CD4-positive, CD25-positive, alpha-beta regulatory T cell (primary cell): ENCODE results near the gene MAGI1. TPM values are rescaled to one million over a fixed set of nuclear protein-coding genes. Genes with fewer than 3 reads are reported as not detected.

Experiments used
- ATAC-seq, 2 donors: fragments of 150-1000 bp; cut with Tn5 transposase; one replicate each; pipeline ENCODE4 v1.10.0; 2021; ENCODE audit warnings: low read depth in 2 of 2, moderate number of reproducible peaks in 2 of 2, moderate library complexity in 1 of 2
- DNase-seq, 3 donors: peaks; one replicate each; pipeline versions ENCODE4 v3.0.0 to v3.0.0-alpha.2; 2012 to 2022; ENCODE audit warnings: mixed read lengths in 1 of 3
- H3K27ac ChIP-seq: one replicate; pipeline ENCODE4 v1.7.0; 2013; ENCODE audit warnings: mild to moderate bottlenecking, low read length; ENCODE audit not compliant: insufficient read depth, poor library complexity, severe bottlenecking
- H3K27me3 ChIP-seq: one replicate; pipeline ENCODE4 v1.7.0; 2013; ENCODE audit warnings: low read length; ENCODE audit not compliant: control insufficient read depth, insufficient read depth
- H3K36me3 ChIP-seq: one replicate; pipeline ENCODE4 v1.7.0; 2013; ENCODE audit warnings: mild to moderate bottlenecking, low read length, moderate library complexity; ENCODE audit not compliant: control insufficient read depth, insufficient read depth
- H3K4me1 ChIP-seq: 2 replicates; pipeline ENCODE4 v1.7.0; 2013; ENCODE audit warnings: mild to moderate bottlenecking, low read length; ENCODE audit not compliant: insufficient read depth, control insufficient read depth, poor library complexity, severe bottlenecking
- H3K4me3 ChIP-seq: one replicate; pipeline ENCODE4 v1.7.0; 2013; ENCODE audit warnings: low read depth, mild to moderate bottlenecking, low read length, moderate library complexity
- H3K9me3 ChIP-seq, 2 experiments: 1 replicate in 1 of 2; 2 replicates in 1 of 2; pipeline ENCODE4 v1.7.0; 2013; ENCODE audit warnings: low read length in 2 of 2, mild to moderate bottlenecking in 1 of 2, moderate library complexity in 1 of 2; ENCODE audit not compliant: control insufficient read depth in 2 of 2
- H3K27ac Mint-ChIP-seq, 3 donors: one replicate each; pipeline ENCODE4 v1.8.0; 2020 to 2022; ENCODE audit warnings: mild to moderate bottlenecking in 3 of 3, mixed read lengths in 3 of 3, moderate library complexity in 2 of 3
- H3K27me3 Mint-ChIP-seq: one replicate; pipeline ENCODE4 v1.8.0; 2022; ENCODE audit warnings: mild to moderate bottlenecking, mixed read lengths
- H3K36me3 Mint-ChIP-seq: one replicate; pipeline ENCODE4 v1.8.0; 2020; ENCODE audit warnings: mixed read lengths
- H3K4me1 Mint-ChIP-seq, 4 donors: one replicate each; pipeline ENCODE4 v1.8.0; 2020 to 2022; ENCODE audit warnings: mixed read lengths in 4 of 4, mild to moderate bottlenecking in 1 of 4
- H3K4me3 Mint-ChIP-seq, 4 donors: one replicate each; pipeline ENCODE4 v1.8.0; 2020 to 2022; ENCODE audit warnings: mild to moderate bottlenecking in 4 of 4, mixed read lengths in 4 of 4, moderate library complexity in 3 of 4
- H3K9me3 Mint-ChIP-seq, 7 donors: one replicate each; pipeline ENCODE4 v1.8.0; 2020 to 2022; ENCODE audit warnings: mixed read lengths in 7 of 7, mild to moderate bottlenecking in 3 of 7, moderate library complexity in 2 of 7
- polyA plus RNA-seq, 4 donors: library from polyadenylated mRNA; unstranded; fragments of 300-500 nt; fragmentation: Illumina TruSeq; gene quantifications; one replicate each; pipeline ENCODE4 v1.2.3, GENCODE V29; 2021
- total RNA-seq: library from RNA; stranded (reverse); gene quantifications from one replicate; pipeline ENCODE4 v1.2.3, GENCODE V29; 2022

The MAGI1 gene
- total and polyA plus RNA-seq, 5 donors from 2014 or later = 0.10 to 0.44 (median 0.19) TPM; not detected in 1

GRCh38 chr3:65326574-65326973 lies 712.1 kb downstream of the MAGI1 start:
- Mint-ChIP-seq H3K36me3 (no peaks in the 10 kb centered on the region), H3K4me1 (no peaks in the 10 kb centered on the region), H3K27ac (no peak overlapping the region), H3K4me3 (no peak overlapping the region), H3K27me3 (no peaks in the 10 kb centered on the region), H3K9me3 (peaks cover 0 to 12% (median 7%) of the 10 kb centered on the region in 7 donors)
- ATAC-seq (no peak), DNase-seq (no peak)
- no peaks in the 10 kb centered on the region for H3K9me3 ChIP-seq
- H3K4me3 ChIP-seq = no peak overlapping the region
- H3K27ac ChIP-seq = no peak overlapping the region
- H3K27me3 ChIP-seq = no peaks in the 10 kb centered on the region
- H3K36me3 ChIP-seq = no peaks in the 10 kb centered on the region
- no peaks in the 10 kb centered on the region for H3K4me1 ChIP-seq

GRCh38 chr3:65322910-65323309 lies 715.8 kb downstream of the MAGI1 start:
- ATAC-seq (no peak), DNase-seq (no peak)
- no peaks in the 10 kb centered on the region for H3K36me3 Mint-ChIP-seq
- H3K4me1 Mint-ChIP-seq = no peaks in the 10 kb centered on the region
- H3K9me3 ChIP-seq = no peaks in the 10 kb centered on the region
- no peak overlapping the region for H3K27ac Mint-ChIP-seq
- no peak overlapping the region for H3K4me3 Mint-ChIP-seq
- H3K4me1 ChIP-seq = no peaks in the 10 kb centered on the region
- no peaks in the 10 kb centered on the region for H3K36me3 ChIP-seq
- peaks cover 0 to 17% (median 8%) of the 10 kb centered on the region in 7 donors for H3K9me3 Mint-ChIP-seq
- no peaks in the 10 kb centered on the region for H3K27me3 Mint-ChIP-seq
- H3K27me3 ChIP-seq = no peaks in the 10 kb centered on the region
- no peak overlapping the region for H3K4me3 ChIP-seq
- H3K27ac ChIP-seq = no peak overlapping the region

- Histone ChIP-seq H3K4me3 (no peak overlapping the region), H3K27me3 (no peaks in the 10 kb centered on the region), H3K36me3 (no peaks in the 10 kb centered on the region), H3K9me3 (no peaks in the 10 kb centered on the region), H3K4me1 (no peaks in the 10 kb centered on the region), H3K27ac (no peak overlapping the region)
- Mint-ChIP-seq H3K27me3 (no peaks in the 10 kb centered on the region), H3K9me3 (peaks cover 3 to 17% (median 10%) of the 10 kb centered on the region in 7 donors), H3K27ac (no peak overlapping the region), H3K4me1 (no peaks in the 10 kb centered on the region), H3K4me3 (no peak overlapping the region), H3K36me3 (no peaks in the 10 kb centered on the region)
- ATAC-seq (no peak), DNase-seq (no peak)
Measured at GRCh38 chr3:65318231-65318630, 720.5 kb downstream of the MAGI1 start.

GRCh38 chr3:65314916-65315315 lies 723.8 kb downstream of the MAGI1 start:
- ATAC-seq (no peak), DNase-seq (no peak)
- Histone ChIP-seq H3K9me3 (no peaks in the 10 kb centered on the region), H3K4me1 (no peaks in the 10 kb centered on the region), H3K27me3 (no peaks in the 10 kb centered on the region), H3K36me3 (no peaks in the 10 kb centered on the region), H3K4me3 (no peak overlapping the region), H3K27ac (no peak overlapping the region)
- Mint-ChIP-seq H3K9me3 (peaks cover 1 to 8% (median 5%) of the 10 kb centered on the region in 7 donors), H3K4me3 (no peak overlapping the region), H3K4me1 (no peaks in the 10 kb centered on the region), H3K27me3 (no peaks in the 10 kb centered on the region), H3K36me3 (no peaks in the 10 kb centered on the region), H3K27ac (no peak overlapping the region)

GRCh38 chr3:65314269-65314668 lies 724.4 kb downstream of the MAGI1 start:
- no peak overlapping the region for H3K4me3 ChIP-seq
- peaks cover 1 to 10% (median 5%) of the 10 kb centered on the region in 7 donors for H3K9me3 Mint-ChIP-seq
- no peak for ATAC-seq
- no peak for DNase-seq
- H3K27ac Mint-ChIP-seq = no peak overlapping the region
- no peaks in the 10 kb centered on the region for H3K4me1 Mint-ChIP-seq
- H3K27me3 ChIP-seq = no peaks in the 10 kb centered on the region
- H3K27me3 Mint-ChIP-seq = no peaks in the 10 kb centered on the region
- H3K9me3 ChIP-seq = no peaks in the 10 kb centered on the region
- H3K4me3 Mint-ChIP-seq = no peak overlapping the region
- H3K36me3 Mint-ChIP-seq = no peaks in the 10 kb centered on the region
- no peaks in the 10 kb centered on the region for H3K4me1 ChIP-seq
- no peak overlapping the region for H3K27ac ChIP-seq
- H3K36me3 ChIP-seq = no peaks in the 10 kb centered on the region

GRCh38 chr3:65313666-65314065 lies 725.1 kb downstream of the MAGI1 start:
- Mint-ChIP-seq H3K9me3 (peaks cover 1 to 12% (median 5%) of the 10 kb centered on the region in 7 donors), H3K27ac (no peak overlapping the region), H3K4me3 (no peak overlapping the region), H3K27me3 (no peaks in the 10 kb centered on the region), H3K36me3 (no peaks in the 10 kb centered on the region), H3K4me1 (no peaks in the 10 kb centered on the region)
- no peaks in the 10 kb centered on the region for H3K36me3 ChIP-seq
- no peaks in the 10 kb centered on the region for H3K9me3 ChIP-seq
- H3K27me3 ChIP-seq = no peaks in the 10 kb centered on the region
- no peak overlapping the region for H3K4me3 ChIP-seq
- H3K4me1 ChIP-seq = no peaks in the 10 kb centered on the region
- H3K27ac ChIP-seq = no peak overlapping the region
- DNase-seq = no peak
- no peak for ATAC-seq

- H3K27ac Mint-ChIP-seq = no peak overlapping the region
- DNase-seq = no peak
- no peak overlapping the region for H3K4me3 Mint-ChIP-seq
- Histone ChIP-seq H3K36me3 (no peaks in the 10 kb centered on the region), H3K27ac (no peak overlapping the region), H3K4me1 (no peaks in the 10 kb centered on the region), H3K27me3 (no peaks in the 10 kb centered on the region), H3K4me3 (no peak overlapping the region), H3K9me3 (peaks cover 0 to 3% of the 10 kb centered on the region in 2 experiments)
- H3K36me3 Mint-ChIP-seq = no peaks in the 10 kb centered on the region
- H3K9me3 Mint-ChIP-seq = peaks cover 0 to 14% (median 7%) of the 10 kb centered on the region in 7 donors
- ATAC-seq = no peak
- H3K27me3 Mint-ChIP-seq = no peaks in the 10 kb centered on the region
- no peaks in the 10 kb centered on the region for H3K4me1 Mint-ChIP-seq
Measured at GRCh38 chr3:65305836-65306235, 732.9 kb downstream of the MAGI1 start.
